ENCODE data around the gene TST. TPM values are rescaled to one million over a fixed set of nuclear protein-coding genes. Genes with fewer than 3 reads are reported as not detected.
A peak's percentile ranks its signal among the peaks of the same experiment; 100 is the strongest.
"Not testable (repeated sequence)": the region's sequence is repeated elsewhere in the genome, so short reads cannot be mapped to it uniquely, and the experiment has no call there.

The TST gene
- total RNA-seq, 6 experiments from 2014 or later = 18.6 to 32.8 (median 21.7) TPM

- no peak for DNase-seq
- Mint-ChIP-seq H3K27ac (no peak overlapping the region), H3K9me3 (peaks cover 16% of the 10 kb centered on the region), H3K4me1 (ENCODE audit: low read depth) (no peaks in the 10 kb centered on the region), H3K4me3 (no peak overlapping the region), H3K36me3 (ENCODE audit: low read depth) (peaks cover 6% of the 10 kb centered on the region; the same call in 1 of the 2 replicates), H3K27me3 (ENCODE audit: insufficient read depth) (peaks cover 53% of the 10 kb centered on the region)
- TF ChIP-seq, protein P1, sequence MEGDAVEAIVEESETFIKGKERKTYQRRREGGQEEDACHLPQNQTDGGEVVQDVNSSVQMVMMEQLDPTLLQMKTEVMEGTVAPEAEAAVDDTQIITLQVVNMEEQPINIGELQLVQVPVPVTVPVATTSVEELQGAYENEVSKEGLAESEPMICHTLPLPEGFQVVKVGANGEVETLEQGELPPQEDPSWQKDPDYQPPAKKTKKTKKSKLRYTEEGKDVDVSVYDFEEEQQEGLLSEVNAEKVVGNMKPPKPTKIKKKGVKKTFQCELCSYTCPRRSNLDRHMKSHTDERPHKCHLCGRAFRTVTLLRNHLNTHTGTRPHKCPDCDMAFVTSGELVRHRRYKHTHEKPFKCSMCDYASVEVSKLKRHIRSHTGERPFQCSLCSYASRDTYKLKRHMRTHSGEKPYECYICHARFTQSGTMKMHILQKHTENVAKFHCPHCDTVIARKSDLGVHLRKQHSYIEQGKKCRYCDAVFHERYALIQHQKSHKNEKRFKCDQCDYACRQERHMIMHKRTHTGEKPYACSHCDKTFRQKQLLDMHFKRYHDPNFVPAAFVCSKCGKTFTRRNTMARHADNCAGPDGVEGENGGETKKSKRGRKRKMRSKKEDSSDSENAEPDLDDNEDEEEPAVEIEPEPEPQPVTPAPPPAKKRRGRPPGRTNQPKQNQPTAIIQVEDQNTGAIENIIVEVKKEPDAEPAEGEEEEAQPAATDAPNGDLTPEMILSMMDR (IDR thresholded peaks at IDR 0.05) = no peak
Observed at GRCh38 chr22:36990457-36990856, 28.8 kb downstream of the TST start.

DNA sequence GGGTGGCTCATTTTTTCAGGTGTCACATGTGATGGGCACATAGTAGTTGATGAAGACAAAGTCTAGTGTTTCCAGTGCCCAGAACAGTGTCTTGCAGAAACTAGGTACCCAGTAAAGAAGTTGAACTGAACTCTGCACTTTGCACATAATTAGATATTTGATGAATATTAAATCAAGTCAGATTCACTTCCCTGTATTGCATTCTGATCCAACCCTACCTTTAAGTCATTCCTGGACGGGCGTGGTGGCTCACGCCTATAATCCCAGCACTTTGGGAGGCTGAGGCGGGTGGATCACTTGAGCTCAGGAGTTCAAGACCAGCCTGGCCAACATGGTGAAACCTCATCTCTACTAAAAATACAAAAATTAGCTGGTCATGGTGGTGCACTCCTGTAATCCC lies 30.2 kb downstream of the TST start:
- not testable (repeated sequence) for H3K4me1 Mint-ChIP-seq (ENCODE audit: low read depth); H3K27ac Mint-ChIP-seq; DNase-seq; H3K36me3 Mint-ChIP-seq (ENCODE audit: low read depth); H3K4me3 Mint-ChIP-seq
- Mint-ChIP-seq H3K9me3 (peaks cover 18% of the 10 kb centered on the region), H3K27me3 (ENCODE audit: insufficient read depth) (peaks cover 48% of the 10 kb centered on the region)

- H3K27me3 Mint-ChIP-seq (ENCODE audit: insufficient read depth) = peaks cover 43% of the 10 kb centered on the region
- TF ChIP-seq, protein P1 (IDR thresholded peaks at IDR 0.05) = no peak
- no peaks in the 10 kb centered on the region for H3K4me1 Mint-ChIP-seq (ENCODE audit: low read depth)
- peaks cover 18% of the 10 kb centered on the region for H3K9me3 Mint-ChIP-seq
- DNase-seq = no peak
- no peak overlapping the region for H3K27ac Mint-ChIP-seq
- H3K4me3 Mint-ChIP-seq = no peak overlapping the region
- H3K36me3 Mint-ChIP-seq (ENCODE audit: low read depth) = peaks cover 9% of the 10 kb centered on the region; the same call in 1 of the 2 replicates
Observed at GRCh38 chr22:36988075-36988832, 31.0 kb downstream of the TST start.

- no peak overlapping the region for H3K4me3 Mint-ChIP-seq
- TF ChIP-seq, protein P1 (IDR thresholded peaks at IDR 0.05) = peak; percentile 86
- H3K4me1 Mint-ChIP-seq (ENCODE audit: low read depth) = no peaks in the 10 kb centered on the region
- DNase-seq = no peak
- H3K27me3 Mint-ChIP-seq (ENCODE audit: insufficient read depth) = peaks cover 44% of the 10 kb centered on the region
- no peak overlapping the region for H3K27ac Mint-ChIP-seq
- peaks cover 18% of the 10 kb centered on the region for H3K9me3 Mint-ChIP-seq
- peaks cover 9% of the 10 kb centered on the region; the same call in 1 of the 2 replicates for H3K36me3 Mint-ChIP-seq (ENCODE audit: low read depth)
Observed at GRCh38 chr22:36986242-36986821, 32.9 kb downstream of the TST start.

DNA sequence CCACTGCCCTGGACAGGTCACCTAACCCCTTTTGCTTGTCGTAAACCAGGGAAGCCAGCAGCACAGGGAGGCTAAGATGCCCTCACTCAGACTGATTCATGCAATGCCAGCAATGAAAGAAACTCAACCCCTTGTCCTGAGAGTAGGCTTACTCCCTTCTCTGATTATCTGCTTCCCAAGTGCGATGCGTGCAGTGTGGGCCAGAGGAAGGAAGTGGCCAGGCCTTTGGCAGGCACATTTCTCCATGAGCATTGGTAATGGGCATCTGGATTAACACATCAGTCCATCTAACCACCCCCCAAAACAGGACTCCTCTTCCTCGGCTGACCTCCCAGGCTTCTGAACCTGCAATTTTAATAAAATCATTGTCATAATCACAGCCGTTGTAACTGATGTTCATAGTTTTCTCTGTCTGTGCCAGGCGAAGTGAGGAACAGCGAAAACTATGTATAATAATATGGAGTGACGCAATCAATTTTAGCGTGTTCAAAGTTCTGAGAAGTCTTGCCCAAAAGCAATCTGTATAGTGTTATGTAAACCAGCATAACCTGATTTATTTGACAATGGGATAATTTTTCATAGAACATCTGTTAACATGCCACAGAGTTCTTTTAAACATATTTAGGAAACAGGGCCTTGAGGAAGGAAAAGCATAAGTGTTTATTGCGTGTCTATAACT lies 33.9 kb downstream of the TST start:
- TF ChIP-seq, protein P1 (IDR thresholded peaks at IDR 0.05) = no peak
- H3K27ac Mint-ChIP-seq = no peak overlapping the region
- peaks cover 18% of the 10 kb centered on the region for H3K9me3 Mint-ChIP-seq
- peaks cover 9% of the 10 kb centered on the region; the same call in 1 of the 2 replicates for H3K36me3 Mint-ChIP-seq (ENCODE audit: low read depth)
- H3K4me3 Mint-ChIP-seq = no peak overlapping the region
- peaks cover 44% of the 10 kb centered on the region for H3K27me3 Mint-ChIP-seq (ENCODE audit: insufficient read depth)
- DNase-seq = no peak
- H3K4me1 Mint-ChIP-seq (ENCODE audit: low read depth) = no peaks in the 10 kb centered on the region

- no peak overlapping the region for H3K27ac Mint-ChIP-seq
- H3K4me3 Mint-ChIP-seq = no peak overlapping the region
- H3K4me1 Mint-ChIP-seq (ENCODE audit: low read depth) = peaks cover 13% of the 10 kb centered on the region
- H3K27me3 Mint-ChIP-seq (ENCODE audit: insufficient read depth) = peaks cover 32% of the 10 kb centered on the region
- peaks cover 9% of the 10 kb centered on the region; the same call in 1 of the 2 replicates for H3K36me3 Mint-ChIP-seq (ENCODE audit: low read depth)
- DNase-seq = no peak
- TF ChIP-seq, protein P1 (IDR thresholded peaks at IDR 0.05) = peak; percentile 40; the same call in 1 of the 2 replicates
- H3K9me3 Mint-ChIP-seq = peaks cover 18% of the 10 kb centered on the region
Observed at GRCh38 chr22:36982136-36982535, 37.1 kb downstream of the TST start.
